ENCODE results near the gene DAAM1.

The DAAM1 gene

GRCh38 chr14:59229653-59230406 lies 41.4 kb downstream of the DAAM1 start:
- Mint-ChIP-seq H3K27ac (no peak overlapping the region), H3K9me3 (no peaks in the 10 kb centered on the region), H3K4me1 (peaks cover 24% of the 10 kb centered on the region), H3K36me3 (peaks cover 5% of the 10 kb centered on the region), H3K4me3 (no peak overlapping the region), H3K27me3 (no peaks in the 10 kb centered on the region)

DNA sequence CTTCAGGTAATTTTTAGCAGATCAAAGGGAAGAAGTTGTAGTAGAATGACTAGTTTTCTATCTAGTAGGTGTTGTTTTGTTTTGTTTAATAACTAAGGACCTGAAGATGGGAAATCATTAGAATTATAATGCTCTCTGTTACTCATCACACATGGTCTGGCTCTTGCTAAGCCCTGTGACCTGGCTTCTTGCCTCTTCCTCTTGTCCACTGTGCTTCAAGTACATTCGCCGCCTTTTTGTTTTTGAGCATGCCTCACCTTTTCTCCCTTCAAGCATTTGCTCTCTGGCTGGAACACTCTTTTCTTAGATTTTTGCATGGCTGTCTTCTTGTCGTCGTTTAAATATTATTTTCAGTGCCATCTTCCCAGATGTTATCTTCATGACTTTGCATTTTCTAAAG lies 47.7 kb downstream of the DAAM1 start:
- H3K4me3 Mint-ChIP-seq = no peak overlapping the region
- no peaks in the 10 kb centered on the region for H3K27me3 Mint-ChIP-seq
- H3K36me3 Mint-ChIP-seq = peaks cover 5% of the 10 kb centered on the region
- H3K4me1 Mint-ChIP-seq = peaks cover 12% of the 10 kb centered on the region
- no peaks in the 10 kb centered on the region for H3K9me3 Mint-ChIP-seq
- no peak overlapping the region for H3K27ac Mint-ChIP-seq

- Mint-ChIP-seq H3K4me1 (peaks cover 12% of the 10 kb centered on the region), H3K27ac (no peak overlapping the region), H3K27me3 (no peaks in the 10 kb centered on the region), H3K4me3 (no peak overlapping the region), H3K36me3 (peaks cover 10% of the 10 kb centered on the region), H3K9me3 (no peaks in the 10 kb centered on the region)
Observed at GRCh38 chr14:59238216-59238615, 49.7 kb downstream of the DAAM1 start.

- Mint-ChIP-seq H3K4me3 (no peak overlapping the region), H3K27me3 (no peaks in the 10 kb centered on the region), H3K4me1 (peaks cover 12% of the 10 kb centered on the region), H3K27ac (no peak overlapping the region), H3K36me3 (peaks cover 15% of the 10 kb centered on the region), H3K9me3 (no peaks in the 10 kb centered on the region)
Observed at GRCh38 chr14:59239022-59239421, 50.6 kb downstream of the DAAM1 start.

- peaks cover 8% of the 10 kb centered on the region for H3K4me1 Mint-ChIP-seq
- no peaks in the 10 kb centered on the region for H3K9me3 Mint-ChIP-seq
- H3K27me3 Mint-ChIP-seq = no peaks in the 10 kb centered on the region
- no peak overlapping the region for H3K4me3 Mint-ChIP-seq
- no peak overlapping the region for H3K27ac Mint-ChIP-seq
- peaks cover 14% of the 10 kb centered on the region for H3K36me3 Mint-ChIP-seq
Observed at GRCh38 chr14:59240356-59240755, 51.9 kb downstream of the DAAM1 start.

- Mint-ChIP-seq H3K27me3 (no peaks in the 10 kb centered on the region), H3K4me3 (no peak overlapping the region), H3K36me3 (peaks cover 12% of the 10 kb centered on the region), H3K27ac (no peak overlapping the region), H3K9me3 (no peaks in the 10 kb centered on the region), H3K4me1 (peaks cover 5% of the 10 kb centered on the region)
Observed at GRCh38 chr14:59241121-59241520, 52.7 kb downstream of the DAAM1 start.

DNA sequence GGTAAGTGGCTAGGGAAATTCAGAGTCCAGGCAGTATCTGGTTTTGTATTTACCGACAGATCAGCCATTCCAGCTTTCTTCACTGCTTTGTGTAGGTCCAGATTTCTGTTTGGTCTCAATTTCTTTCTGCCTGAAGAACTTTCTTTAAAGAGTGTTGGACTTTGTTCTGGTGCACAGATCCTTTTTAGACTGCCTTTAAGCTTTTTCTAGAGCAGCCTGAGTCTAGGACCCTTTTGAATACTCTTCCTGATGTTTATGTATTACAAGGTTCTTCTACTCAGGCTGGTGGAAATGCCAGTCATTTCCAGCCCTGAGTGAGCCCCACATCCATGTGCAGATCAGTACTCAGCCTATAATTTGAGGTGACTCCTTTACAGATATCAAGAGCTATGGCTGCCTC lies 54.7 kb downstream of the DAAM1 start:
- H3K4me1 Mint-ChIP-seq = peaks cover 3% of the 10 kb centered on the region
- no peaks in the 10 kb centered on the region for H3K27me3 Mint-ChIP-seq

DNA sequence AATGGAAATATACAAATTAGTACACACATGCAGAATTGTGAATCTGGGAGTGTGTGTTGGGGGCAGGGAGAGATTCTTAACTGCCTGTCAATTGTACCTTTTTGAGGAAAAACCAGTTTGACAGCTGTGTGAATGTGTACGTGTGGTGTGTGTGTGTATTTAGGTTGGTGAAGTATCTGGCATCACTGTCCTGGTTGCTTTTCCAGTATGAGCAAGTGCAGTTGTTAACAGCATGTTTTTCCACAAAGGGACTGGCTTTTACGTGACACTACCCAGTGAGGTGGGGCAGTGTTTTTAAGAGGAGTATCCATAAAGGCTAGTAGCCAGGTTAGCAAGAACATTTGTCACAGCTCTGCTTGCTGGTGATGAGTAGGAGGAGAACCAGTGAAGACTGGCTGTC lies 56.1 kb downstream of the DAAM1 start:
- no peak overlapping the region for H3K4me3 Mint-ChIP-seq
- no peaks in the 10 kb centered on the region for H3K9me3 Mint-ChIP-seq
- no peak overlapping the region for H3K27ac Mint-ChIP-seq
- H3K4me1 Mint-ChIP-seq = peaks cover 5% of the 10 kb centered on the region
- peaks cover 15% of the 10 kb centered on the region for H3K36me3 Mint-ChIP-seq
- no peaks in the 10 kb centered on the region for H3K27me3 Mint-ChIP-seq

More for the DNA sequence above, 54.7 kb downstream of the DAAM1 start:
- no peak overlapping the region for H3K4me3 Mint-ChIP-seq
- H3K36me3 Mint-ChIP-seq = peaks cover 12% of the 10 kb centered on the region
- H3K9me3 Mint-ChIP-seq = no peaks in the 10 kb centered on the region
- no peak overlapping the region for H3K27ac Mint-ChIP-seq

GRCh38 chr14:59245809-59246295 lies 57.4 kb downstream of the DAAM1 start:
- Mint-ChIP-seq H3K4me3 (no peak overlapping the region), H3K4me1 (peaks cover 6% of the 10 kb centered on the region), H3K27ac (no peak overlapping the region), H3K9me3 (no peaks in the 10 kb centered on the region), H3K27me3 (no peaks in the 10 kb centered on the region), H3K36me3 (peaks cover 16% of the 10 kb centered on the region)

DNA sequence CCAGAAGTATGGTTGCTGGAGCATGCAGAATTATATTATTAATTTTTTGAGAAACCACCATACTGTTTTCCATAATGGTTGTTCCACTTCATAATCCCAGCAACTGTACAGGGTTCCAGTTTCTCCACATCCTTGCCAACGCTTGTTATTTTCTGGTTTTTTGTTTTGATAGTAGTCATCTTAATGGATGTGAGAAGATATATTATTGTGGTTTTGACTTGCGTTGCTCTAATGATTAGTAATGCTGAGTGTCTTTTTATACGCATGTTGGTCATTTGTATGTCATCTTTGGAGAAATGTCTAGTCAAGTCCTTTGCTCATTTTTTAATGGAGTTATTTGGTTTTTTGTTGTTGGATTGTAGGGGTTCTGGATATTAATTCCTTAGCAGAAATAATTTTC lies 58.1 kb downstream of the DAAM1 start:
- H3K4me1 Mint-ChIP-seq = peaks cover 6% of the 10 kb centered on the region
- H3K27me3 Mint-ChIP-seq = no peaks in the 10 kb centered on the region
- H3K36me3 Mint-ChIP-seq = peaks cover 16% of the 10 kb centered on the region
- H3K4me3 Mint-ChIP-seq = no peak overlapping the region
- H3K9me3 Mint-ChIP-seq = no peaks in the 10 kb centered on the region
- H3K27ac Mint-ChIP-seq = no peak overlapping the region

DNA sequence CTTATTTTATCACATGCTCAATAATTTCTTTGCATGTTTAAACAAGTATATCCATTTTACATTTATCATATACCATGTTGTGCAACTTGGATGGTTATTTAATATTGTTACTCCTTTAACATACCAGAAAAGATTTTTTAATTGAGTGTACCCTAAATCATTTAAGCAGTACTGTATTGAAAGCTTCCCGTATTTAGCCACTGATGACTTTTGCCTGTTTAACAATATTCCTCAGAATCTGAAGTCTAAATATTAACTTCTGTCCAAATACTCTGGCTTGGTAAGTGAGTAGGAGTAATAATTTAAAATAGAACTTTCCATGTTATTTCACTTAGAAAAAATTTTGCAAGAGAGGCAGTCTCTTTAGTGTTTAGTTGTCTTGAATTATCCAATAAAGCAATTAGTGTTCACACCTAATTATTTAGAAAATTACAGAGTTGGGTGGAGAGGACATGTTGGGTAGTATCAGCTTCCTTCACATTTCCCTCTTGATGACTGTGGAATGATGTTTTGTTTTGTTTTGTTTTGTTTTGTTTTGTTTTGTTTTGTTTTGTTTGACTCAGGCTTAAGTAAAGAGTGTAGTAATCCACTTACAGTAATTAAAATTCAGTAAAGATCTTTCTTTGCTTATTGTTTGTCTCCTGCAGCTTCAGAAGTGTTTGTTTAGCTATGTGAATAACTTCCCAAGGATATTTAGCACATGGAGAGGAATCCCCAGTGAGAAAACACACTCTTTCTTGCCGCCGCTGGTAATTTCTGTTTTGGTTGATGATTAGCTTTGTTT lies 59.5 kb downstream of the DAAM1 start:
- peaks cover 6% of the 10 kb centered on the region for H3K4me1 Mint-ChIP-seq
- no peaks in the 10 kb centered on the region for H3K27me3 Mint-ChIP-seq
- no peak overlapping the region for H3K4me3 Mint-ChIP-seq
- peaks cover 12% of the 10 kb centered on the region for H3K36me3 Mint-ChIP-seq
- H3K9me3 Mint-ChIP-seq = no peaks in the 10 kb centered on the region
- no peak overlapping the region for H3K27ac Mint-ChIP-seq

- Mint-ChIP-seq H3K4me3 (no peak overlapping the region), H3K27ac (no peak overlapping the region), H3K4me1 (peaks cover 6% of the 10 kb centered on the region), H3K36me3 (peaks cover 6% of the 10 kb centered on the region), H3K9me3 (no peaks in the 10 kb centered on the region), H3K27me3 (no peaks in the 10 kb centered on the region)
Observed at GRCh38 chr14:59249029-59249428, 60.6 kb downstream of the DAAM1 start.

- Mint-ChIP-seq H3K36me3 (peaks cover 5% of the 10 kb centered on the region), H3K4me1 (peaks cover 3% of the 10 kb centered on the region), H3K4me3 (no peak overlapping the region), H3K27ac (no peak overlapping the region), H3K9me3 (no peaks in the 10 kb centered on the region), H3K27me3 (no peaks in the 10 kb centered on the region)
Observed at GRCh38 chr14:59251811-59252771, 63.6 kb downstream of the DAAM1 start.

DNA sequence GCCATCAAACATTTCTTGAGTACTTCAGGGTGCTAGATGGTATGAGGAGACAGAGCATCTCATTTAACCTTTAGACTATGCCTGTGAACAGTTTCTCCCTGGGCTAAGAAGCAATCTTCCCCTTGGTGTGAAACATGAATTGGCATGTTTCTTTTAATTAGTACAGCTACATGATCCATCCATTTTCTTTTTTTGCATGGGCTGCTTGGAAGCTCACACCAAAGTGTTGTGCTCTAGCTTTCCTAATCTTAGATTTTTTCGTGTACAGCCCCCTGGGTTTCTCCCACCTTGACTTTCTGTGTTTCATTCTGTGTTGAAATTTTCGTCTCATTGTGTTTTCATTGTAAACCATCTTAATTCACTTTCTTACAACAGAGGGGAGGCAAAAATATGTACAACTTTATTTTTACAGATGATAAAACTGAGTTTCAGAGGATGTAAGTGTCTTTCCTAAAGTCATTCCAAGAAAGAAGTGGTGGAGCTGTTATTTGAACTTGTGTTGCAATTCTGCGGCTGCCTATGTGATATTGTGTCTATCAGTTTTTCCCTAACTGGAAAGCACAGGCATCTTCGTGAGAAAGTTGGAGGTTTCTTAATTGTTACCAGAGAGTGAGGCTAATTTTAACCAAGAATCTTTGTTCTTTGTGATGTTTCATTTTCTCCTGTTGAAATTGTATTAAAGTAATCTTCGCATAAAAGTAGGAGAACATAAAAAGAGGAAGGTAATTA lies 64.5 kb downstream of the DAAM1 start:
- Mint-ChIP-seq H3K27ac (no peak overlapping the region), H3K27me3 (no peaks in the 10 kb centered on the region), H3K4me3 (no peak overlapping the region), H3K9me3 (no peaks in the 10 kb centered on the region), H3K4me1 (peaks cover 3% of the 10 kb centered on the region), H3K36me3 (peaks cover 11% of the 10 kb centered on the region)

DNA sequence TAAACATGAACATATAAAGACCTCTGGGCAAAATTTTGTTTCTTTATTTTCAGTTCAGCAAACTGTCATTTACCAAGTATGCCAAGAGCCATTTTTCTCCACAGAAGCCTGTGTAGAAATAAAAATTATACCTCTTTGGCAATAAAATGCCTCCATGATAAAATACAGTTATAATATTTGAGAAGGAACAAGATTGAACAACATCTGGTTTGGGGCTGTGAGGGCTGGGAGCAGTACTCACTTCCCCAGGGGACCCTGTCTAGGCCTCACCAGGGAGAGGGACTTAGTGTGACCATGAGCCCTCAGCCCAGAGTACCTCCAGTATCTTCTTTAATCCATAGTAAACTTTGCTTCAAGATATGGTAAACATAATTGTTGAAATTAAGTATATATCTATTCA lies 65.1 kb downstream of the DAAM1 start:
- H3K27me3 Mint-ChIP-seq = no peaks in the 10 kb centered on the region
- no peak overlapping the region for H3K27ac Mint-ChIP-seq
- no peak overlapping the region for H3K4me3 Mint-ChIP-seq
- peaks cover 12% of the 10 kb centered on the region for H3K36me3 Mint-ChIP-seq
- peaks cover 3% of the 10 kb centered on the region for H3K4me1 Mint-ChIP-seq
- no peaks in the 10 kb centered on the region for H3K9me3 Mint-ChIP-seq

Data from activated naive CD4-positive, alpha-beta T cell treated with anti-CD3 and anti-CD28 coated beads, Interleukin-2, amount 50 U/mL, for 24 hours (primary cell).